Measurements from ENCODE around the gene COL21A1.
"Not testable (repeated sequence)": the region's sequence is repeated elsewhere in the genome, so short reads cannot be mapped to it uniquely, and the experiment has no call there.

COL21A1 gene

DNA sequence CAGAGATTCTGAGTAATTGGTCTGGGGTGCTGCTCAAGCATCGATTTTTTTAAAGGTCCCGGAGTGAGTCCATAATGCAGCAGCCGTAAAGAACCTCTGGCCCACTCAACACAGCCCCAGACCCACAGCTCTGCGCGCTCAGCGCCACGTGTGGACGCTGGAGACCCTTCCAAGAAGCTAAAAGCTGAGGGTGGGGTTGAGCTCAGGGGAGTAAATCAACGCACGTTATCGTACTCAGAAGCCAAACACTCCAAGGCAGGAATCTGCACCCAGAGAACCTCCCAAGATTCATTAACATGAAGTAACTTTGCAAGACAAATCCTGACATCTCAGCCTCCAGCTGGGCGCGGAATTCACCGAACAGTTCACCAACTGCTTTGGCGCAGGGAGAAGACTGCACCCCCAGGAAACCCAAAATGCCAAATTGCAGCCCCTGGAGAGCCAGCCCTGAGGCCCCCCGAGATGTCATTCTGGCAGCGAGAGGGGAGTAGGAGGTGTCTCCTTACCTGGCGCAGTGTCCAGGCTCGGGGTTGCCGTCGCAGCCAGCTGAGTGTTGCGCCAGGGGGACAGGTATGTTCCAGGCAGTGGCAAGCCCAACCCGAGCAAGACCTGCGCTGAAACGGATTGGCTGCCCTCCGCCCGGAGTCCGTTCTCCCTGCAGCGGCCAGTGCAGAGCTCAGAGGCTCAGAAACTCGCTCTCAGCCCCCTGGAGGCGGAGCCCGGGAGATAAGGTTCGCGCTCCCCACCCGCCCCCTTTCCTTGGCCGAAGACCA, at the start of gene COL21A1:
Gene COL21A1, minus strand, starts transcription at position 700 of the 773 bp plus-strand sequence. CDS start 64,962 bp downstream, outside the sequence.
- in situ Hi-C loops (cut with MboI; ENCODE audit: low sequenced_read_pairs): no loop called here

DNA sequence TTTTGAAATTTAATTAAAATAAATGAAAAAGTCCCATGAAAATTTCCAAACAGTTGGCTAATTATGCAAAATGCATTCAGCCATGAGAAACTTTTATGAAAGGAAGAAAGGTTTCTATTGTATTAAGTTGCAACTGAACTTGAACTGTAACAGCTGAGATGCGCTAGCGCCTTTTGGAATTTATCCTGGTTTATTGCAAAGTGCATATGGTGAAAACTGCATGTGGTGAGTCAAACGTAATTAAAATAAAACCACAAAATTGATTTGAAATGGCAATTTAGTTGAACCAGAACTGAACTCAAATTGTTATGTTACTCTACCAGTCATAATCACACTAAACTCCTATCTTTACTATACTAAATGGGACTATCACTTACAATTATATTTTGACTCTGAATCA, 46.4 kb upstream of the COL21A1 start:
- in situ Hi-C loops (cut with MboI; ENCODE audit: low sequenced_read_pairs): no loop called here

- in situ Hi-C loops (cut with MboI; ENCODE audit: low sequenced_read_pairs): no loop called here
Measured at GRCh38 chr6:56292505-56293181, 45.3 kb upstream of the COL21A1 start.

DNA sequence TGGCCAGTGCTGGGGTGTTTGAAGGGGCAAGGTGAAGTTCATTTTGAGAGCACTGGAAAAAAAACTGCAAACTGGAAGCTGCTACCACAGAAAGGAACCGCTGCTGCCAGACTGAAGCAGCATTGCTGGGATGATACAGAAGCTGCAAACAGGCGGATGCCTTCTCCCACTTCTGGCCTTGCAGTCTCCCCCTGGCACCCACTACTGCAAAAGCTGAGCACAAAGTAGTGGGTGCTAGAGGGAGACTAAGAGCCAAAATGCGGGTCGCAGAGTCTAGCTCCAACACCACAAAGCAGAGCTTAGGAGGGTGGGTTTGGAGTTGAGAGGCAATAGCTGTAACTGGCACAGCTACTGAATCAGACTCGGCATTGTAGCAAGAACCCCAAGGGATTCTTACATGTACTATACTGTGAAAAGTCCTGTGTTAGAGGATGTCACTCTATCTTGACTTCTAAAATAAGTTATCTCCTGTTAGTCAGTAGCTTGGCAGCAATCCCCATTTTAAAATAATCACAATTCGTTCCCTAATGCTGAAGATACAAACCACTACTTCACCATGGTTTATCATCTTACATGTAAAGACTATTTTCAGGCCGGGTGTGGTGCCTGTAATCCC, 44.0 kb upstream of the COL21A1 start:
- in situ Hi-C loops (cut with MboI; ENCODE audit: low sequenced_read_pairs): no loop called here

DNA sequence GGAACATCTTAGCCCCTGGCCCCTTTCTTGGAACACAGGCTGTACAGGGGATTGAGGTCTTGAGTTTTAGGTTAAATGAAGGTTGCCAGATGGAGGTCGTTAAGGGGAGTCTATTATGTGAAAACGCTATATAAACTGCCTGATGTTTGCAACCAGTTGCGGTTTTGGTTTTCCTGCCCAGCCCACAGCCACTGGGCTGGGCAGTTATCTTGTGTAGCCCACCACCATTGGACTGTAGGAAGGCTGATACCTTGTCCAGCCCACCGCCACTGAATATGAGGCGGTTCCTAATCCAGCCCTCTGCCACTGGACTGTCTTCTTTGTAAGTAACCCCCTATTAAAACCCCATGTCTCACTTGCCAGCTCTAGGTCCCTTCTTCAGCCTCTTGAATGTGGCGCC, 42.3 kb upstream of the COL21A1 start:
- in situ Hi-C loops (cut with MboI; ENCODE audit: low sequenced_read_pairs): no loop called here

DNA sequence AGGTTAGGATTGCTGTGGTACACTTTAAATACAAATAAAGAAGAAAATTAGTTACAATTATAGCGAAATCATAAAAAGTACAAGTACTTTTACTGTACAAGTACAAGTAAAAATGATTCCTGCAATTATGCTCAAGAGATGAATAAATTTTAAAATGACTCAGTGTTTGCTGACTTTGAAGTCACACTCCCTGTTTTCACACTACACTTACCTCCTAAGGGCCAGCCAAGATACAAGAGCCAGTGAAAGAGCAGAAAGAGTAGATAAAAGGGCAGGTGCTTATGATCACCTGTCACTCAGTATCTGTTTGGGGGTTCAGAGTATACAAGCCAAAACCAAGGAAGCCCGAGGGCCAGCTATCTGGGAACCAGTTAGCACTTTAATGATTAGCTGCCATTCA, 41.0 kb upstream of the COL21A1 start:
- in situ Hi-C loops (cut with MboI; ENCODE audit: low sequenced_read_pairs): no loop called here

GRCh38 chr6:56282391-56282790, 35.0 kb upstream of the COL21A1 start:
- in situ Hi-C loops (cut with MboI; ENCODE audit: low sequenced_read_pairs): no loop called here

- in situ Hi-C loops (cut with MboI; ENCODE audit: low sequenced_read_pairs): no loop called here
Measured at GRCh38 chr6:56280126-56280525, 32.7 kb upstream of the COL21A1 start.

- in situ Hi-C loops (cut with MboI; ENCODE audit: low sequenced_read_pairs): no loop called here
Measured at GRCh38 chr6:56279331-56280080, 32.1 kb upstream of the COL21A1 start.

DNA sequence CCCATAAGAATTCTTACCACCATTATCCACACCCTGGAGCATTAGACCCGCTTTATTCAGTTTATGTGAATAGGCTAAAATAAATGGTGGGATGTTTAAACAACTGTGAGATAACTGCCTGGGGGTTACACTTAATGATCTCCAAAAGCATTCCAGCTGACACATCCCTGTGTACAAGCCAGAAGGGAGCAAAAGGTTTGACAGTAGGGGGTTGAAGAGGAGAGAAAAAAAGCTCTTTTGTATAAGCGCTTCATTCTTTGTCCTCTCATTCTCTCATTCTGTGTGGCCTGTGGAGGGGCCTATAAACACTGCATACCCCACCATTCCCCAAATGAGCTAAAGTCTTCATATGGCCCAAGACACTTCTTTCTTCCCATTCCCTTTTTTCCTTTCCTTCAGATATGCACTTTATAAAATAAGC, 30.8 kb upstream of the COL21A1 start:
- in situ Hi-C loops (cut with MboI; ENCODE audit: low sequenced_read_pairs): no loop called here

DNA sequence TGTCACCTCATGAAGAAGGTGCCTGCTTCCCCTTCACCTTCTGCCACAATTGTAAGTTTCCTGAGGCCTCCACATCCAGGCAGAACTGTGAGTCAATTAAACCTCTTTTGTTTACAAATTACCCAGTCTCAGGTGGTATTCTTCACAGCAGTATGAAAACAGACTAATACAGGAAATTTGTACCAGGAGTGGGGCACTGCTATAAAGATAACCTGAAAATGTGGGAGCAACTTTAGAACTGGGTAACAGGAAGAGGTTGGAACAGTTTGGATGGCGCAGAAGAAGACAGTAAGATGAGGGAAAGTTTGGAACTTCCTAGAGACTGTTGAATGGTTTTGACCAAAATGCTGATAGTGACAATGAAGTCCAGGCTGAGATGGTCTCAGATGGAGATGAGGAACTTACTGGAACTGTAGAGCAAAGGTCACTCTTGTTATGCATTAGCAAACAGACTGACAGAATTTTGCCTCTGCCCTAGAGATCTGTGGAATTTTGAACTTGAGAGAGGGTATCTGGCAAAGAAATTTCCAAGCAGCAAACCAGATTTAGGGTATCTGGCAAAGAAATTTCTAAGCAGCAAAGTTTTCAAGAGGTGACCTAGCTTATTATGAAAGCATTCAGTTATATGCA, 23.5 kb upstream of the COL21A1 start:
- in situ Hi-C loops (cut with MboI; ENCODE audit: low sequenced_read_pairs): no loop called here

GRCh38 chr6:56268266-56268665, 20.9 kb upstream of the COL21A1 start:
- in situ Hi-C loops (cut with MboI; ENCODE audit: low sequenced_read_pairs): no loop called here

DNA sequence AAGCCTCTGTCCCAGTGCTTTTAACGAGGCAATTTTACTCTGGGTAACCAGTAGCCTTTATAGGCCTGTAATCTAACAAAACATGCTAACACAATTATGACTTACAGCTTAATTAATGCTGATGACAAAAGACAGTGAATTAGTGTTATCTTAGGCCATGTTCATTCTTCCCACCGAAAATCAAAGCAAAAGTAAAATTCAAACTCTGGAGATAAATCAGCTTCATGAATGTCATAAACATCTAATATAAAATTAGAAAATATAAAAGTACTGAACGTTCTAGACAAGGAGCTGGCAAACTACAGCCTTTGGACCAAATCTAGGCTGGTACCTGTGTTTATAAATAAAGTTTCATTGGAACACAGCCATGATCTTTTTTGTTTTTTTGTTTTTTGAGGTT, 18.6 kb upstream of the COL21A1 start:
- in situ Hi-C loops (cut with MboI; ENCODE audit: low sequenced_read_pairs): no loop called here

DNA sequence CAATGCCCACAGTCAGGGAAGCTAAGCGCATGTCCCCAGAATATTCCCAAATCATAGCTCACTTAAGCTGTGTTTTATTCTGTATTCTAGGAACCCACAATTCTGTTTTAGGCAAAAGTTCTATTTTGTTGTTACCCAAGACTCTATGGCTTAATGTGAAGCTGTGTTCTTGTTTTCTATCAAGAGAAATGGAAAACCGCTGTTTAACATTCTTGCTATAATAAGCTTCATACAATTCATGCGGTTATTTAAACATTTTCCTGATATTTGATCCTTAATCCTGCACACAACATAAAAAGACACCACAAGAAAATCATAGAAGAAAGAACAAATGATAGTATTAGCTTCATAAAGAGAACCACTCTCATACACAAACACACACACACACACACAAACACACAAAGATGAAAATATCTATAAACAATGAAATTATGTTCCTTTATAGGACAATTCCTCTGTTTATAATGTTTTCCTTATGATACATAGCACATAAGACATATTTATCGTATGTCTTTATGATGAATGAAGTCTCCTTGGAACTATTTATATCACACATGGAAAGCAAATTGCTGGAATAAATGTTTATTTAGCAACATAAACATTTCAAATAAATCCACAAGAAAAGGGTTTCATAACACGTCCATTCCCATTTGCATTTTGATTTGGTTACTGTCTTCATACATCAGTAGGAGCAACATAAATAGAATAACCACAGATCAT, 16.4 kb upstream of the COL21A1 start:
- in situ Hi-C loops (cut with MboI; ENCODE audit: low sequenced_read_pairs): no loop called here

- in situ Hi-C loops (cut with MboI; ENCODE audit: low sequenced_read_pairs): not testable (repeated sequence)
Measured at GRCh38 chr6:56260593-56260992, 13.2 kb upstream of the COL21A1 start.

DNA sequence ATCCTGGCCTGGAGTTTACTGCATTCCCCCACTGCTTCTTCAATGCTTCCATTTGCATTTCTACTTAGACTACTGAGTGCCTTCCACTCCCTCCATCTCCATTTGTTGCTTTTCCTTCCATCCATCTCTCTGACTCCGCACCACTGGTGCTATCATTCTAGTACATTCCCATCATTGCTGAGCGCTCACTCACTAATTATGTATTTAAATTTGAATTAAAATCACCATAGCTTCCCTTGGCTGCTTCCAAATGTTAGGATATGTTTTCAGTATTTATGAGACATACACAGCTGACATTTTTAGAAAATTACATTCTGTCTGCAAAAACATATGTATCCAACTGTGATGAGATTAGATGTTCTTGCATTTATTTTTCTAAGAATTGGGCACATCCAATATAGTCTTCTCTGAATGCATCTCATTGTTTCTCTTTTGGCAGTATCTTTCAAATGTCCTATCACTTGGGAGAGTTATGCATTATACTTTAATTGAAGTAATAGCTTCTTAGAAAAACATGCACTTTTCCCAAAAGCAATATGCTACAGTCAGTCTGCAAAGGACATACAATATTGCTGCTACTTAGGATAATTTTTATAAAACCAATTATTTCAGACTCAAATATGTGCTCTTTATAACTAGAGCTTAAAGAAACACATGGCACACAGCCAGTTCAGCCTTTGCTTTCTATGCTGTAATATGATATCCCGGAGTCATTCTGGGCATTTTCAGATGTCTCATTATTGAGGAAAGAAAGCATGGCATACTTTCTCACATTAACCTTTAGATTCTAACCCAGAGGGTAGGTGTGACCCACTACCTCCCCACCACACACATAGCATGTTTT, 12.1 kb upstream of the COL21A1 start:
- in situ Hi-C loops (cut with MboI; ENCODE audit: low sequenced_read_pairs): no loop called here

DNA sequence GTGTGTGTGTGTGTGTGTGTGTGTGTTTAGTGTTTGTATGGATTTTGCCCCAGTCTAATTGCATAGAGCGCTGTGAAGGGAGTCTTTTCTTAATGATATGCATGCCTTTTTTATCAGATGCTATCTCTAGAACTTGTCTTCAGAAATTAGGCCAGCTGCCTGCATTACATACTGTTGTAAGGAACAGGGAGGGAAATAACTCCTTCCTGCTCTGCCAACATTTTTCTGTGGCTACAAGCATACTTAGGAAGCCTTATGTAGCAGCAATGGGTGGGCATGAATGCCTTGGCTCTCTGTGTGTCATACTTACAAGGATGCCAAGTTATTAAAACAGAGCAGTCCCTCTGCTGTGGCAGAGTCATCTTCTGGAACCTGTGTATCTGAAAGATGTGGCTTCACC, 8.0 kb upstream of the COL21A1 start:
- in situ Hi-C loops (cut with MboI; ENCODE audit: low sequenced_read_pairs): no loop called here

GRCh38 chr6:56250266-56250665, 2.9 kb upstream of the COL21A1 start:
- in situ Hi-C loops (cut with MboI; ENCODE audit: low sequenced_read_pairs): no loop called here

GRCh38 chr6:56247654-56248122, 308 bp upstream of the COL21A1 start:
- in situ Hi-C loops (cut with MboI; ENCODE audit: low sequenced_read_pairs): no loop called here
